ENCODE measurements around the gene MAPK11.

GRCh38 chr22:50250249-50250554 lies 20.0 kb downstream of the MAPK11 start:
- TF ChIP-seq EZH2 (IDR thresholded peaks at IDR 0.05; ENCODE audit: borderline replicate concordance, insufficient read depth, low read depth, low read length, poor library complexity, severe bottlenecking) (no peak), CTCF (IDR thresholded peaks at IDR 0.05) (no peak)

Measured in B cell (primary cell).